Lower leg skin (tissue), 4 donors: Measurements from ENCODE around the gene CYP19A1. TPM values are rescaled to one million over a fixed set of nuclear protein-coding genes. Genes with fewer than 3 reads are reported as not detected.

Experiments
- DNase-seq, 2 donors: peaks; one replicate each; pipeline ENCODE4 v3.0.0-alpha.2; 2019; ENCODE audit warnings: low spot score in 2 of 2
- H3K4me3 ChIP-seq: fragments of 200-600 bp; sonication (generic); 2 replicates; pipeline ENCODE4 v1.5.1; 2017; ENCODE audit warnings: mild to moderate bottlenecking, low read depth; ENCODE audit not compliant: poor library complexity, severe bottlenecking
- POLR2A ChIP-seq, 2 donors: fragments of 450-650 bp; IDR thresholded peaks; one replicate each; pipeline ENCODE4 v1.6.1; 2016 to 2017; ENCODE audit warnings: antibody characterized with exemption in 2 of 2, mild to moderate bottlenecking in 1 of 2, moderate library complexity in 1 of 2
- WGBS, 2 donors: methylation state at CpG; one replicate each; pipeline ENCODE4 v1.1.5; 2018; 5-methylcytosine and 5-hydroxymethylcytosine counted together
- intact Hi-C: fragments of 100-400 bp; cut with DNase I; formaldehyde crosslinking; loops from one replicate; pipeline ENCODE4 v1.15.0; 2023; ENCODE audit warnings: low total_unique reads
- total RNA-seq, 4 donors: library from RNA; depleted of rRNA; stranded (reverse); fragments of >200 nt; gene quantifications; one replicate each; pipeline ENCODE4 v1.1.0, GENCODE V29; 2016
- TF ChIP-seq, protein P1 (sequence below), 3 donors: fragments of 450-650 bp; IDR thresholded peaks; one replicate each; pipeline ENCODE4 v1.5.1; 2016; ENCODE audit warnings: antibody characterized with exemption in 3 of 3, mild to moderate bottlenecking in 3 of 3, moderate library complexity in 2 of 3

CYP19A1 gene
- total RNA-seq, 4 donors from 2014 or later = 0.51 to 6.2 (median 2.6) TPM

DNA sequence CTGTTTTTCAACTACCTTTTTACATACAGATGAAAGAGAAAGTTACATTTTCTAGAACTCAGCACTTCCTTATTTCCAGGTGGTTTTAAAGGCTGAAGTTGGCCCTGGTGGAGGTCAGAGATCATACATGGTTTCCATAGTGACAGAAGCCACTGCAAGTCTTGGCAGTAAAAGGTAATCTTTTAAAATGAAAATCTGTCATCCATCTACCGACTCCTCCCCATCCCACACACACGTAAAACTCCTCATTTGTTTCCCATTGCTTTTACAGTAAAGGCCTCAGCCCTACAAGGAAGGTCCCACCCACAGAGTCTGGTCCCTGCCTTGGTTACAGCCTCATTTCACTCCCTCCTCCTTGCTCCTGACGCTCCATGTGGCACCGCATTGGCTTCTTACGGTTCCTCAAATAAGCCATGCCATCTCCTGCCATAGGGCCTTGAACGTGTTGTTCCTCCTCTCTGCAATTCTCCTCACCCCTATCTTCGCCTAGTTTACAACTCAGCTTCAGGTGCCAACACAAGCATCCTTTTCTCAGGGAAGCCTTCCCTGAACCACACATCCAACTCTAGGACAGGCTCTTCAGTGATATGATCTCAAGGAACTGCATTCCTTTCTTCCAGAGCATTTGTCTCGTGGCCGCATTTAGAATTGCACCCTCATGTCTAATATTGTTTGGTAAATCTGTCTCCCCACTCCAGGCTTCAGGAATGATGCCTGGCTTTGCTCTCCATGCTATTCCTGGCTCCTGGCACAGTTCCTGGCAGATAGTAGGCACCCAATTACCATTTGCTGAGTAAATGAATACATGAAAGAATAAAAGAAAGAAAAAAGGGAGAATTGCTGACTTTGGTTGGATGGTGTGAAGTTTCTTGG lies 2.6 kb downstream of the CYP19A1 start:
- no peak overlapping the region for H3K4me3 ChIP-seq
- TF ChIP-seq, protein P1, sequence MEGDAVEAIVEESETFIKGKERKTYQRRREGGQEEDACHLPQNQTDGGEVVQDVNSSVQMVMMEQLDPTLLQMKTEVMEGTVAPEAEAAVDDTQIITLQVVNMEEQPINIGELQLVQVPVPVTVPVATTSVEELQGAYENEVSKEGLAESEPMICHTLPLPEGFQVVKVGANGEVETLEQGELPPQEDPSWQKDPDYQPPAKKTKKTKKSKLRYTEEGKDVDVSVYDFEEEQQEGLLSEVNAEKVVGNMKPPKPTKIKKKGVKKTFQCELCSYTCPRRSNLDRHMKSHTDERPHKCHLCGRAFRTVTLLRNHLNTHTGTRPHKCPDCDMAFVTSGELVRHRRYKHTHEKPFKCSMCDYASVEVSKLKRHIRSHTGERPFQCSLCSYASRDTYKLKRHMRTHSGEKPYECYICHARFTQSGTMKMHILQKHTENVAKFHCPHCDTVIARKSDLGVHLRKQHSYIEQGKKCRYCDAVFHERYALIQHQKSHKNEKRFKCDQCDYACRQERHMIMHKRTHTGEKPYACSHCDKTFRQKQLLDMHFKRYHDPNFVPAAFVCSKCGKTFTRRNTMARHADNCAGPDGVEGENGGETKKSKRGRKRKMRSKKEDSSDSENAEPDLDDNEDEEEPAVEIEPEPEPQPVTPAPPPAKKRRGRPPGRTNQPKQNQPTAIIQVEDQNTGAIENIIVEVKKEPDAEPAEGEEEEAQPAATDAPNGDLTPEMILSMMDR (IDR thresholded peaks at IDR 0.05) = no peak
- no peak for TF ChIP-seq POLR2A (IDR thresholded peaks at IDR 0.05)
- WGBS, 2 donors = 76 to 78% methylated on average over 9 of the region's 9 CpGs
- intact Hi-C loops = no loop called here
- DNase-seq = no peak

DNA sequence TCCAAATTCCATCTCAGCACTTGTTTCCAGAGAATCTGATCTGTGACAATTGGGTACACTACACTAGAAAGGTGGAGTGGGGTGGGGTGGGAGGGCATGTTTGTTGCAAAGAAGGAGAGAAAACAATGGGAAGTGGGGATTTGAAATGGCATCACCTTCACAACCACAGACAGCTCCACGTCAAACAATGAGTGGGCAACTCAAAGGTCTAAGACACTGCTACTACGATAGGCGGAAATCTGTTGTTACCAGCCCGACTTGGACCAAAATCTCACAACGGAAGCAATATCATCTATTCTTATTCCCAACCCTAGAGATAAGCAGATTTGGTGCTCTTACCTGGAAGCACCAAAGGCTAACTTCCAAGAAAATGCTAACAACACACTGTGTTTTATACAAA lies 3.3 kb downstream of the CYP19A1 start:
- intact Hi-C loops = no loop called here
- no peak overlapping the region for H3K4me3 ChIP-seq
- DNase-seq = no peak
- 94 to 97% methylated on average over 5 of the region's 5 CpGs for WGBS, 2 donors
- TF ChIP-seq, protein P1 (IDR thresholded peaks at IDR 0.05) = no peak
- no peak for TF ChIP-seq POLR2A (IDR thresholded peaks at IDR 0.05)

DNA sequence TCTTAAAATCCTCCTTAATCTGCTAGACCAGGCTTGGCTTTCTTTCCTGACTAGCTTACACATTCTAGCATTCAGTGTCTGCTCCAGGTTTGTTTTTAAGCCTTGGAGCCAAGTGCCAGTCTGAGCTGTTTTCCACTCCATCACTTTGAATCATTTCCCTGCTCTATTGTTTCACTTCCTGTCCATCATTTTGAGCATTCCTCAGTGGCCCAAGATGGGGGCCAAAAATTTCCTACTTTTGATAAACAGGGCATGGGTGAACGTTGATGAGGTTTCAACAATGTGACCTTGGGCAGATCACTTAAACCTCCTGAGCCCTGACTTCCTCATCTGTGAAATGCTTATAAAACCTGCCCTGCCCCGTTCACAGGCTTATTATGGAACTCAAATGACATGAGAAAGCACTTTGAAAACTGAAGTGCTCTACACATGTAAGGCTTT lies 4.4 kb downstream of the CYP19A1 start:
- intact Hi-C loops = no loop called here
- 39 to 57% methylated on average over 2 of the region's 2 CpGs for WGBS, 2 donors
- DNase-seq = no peak
- H3K4me3 ChIP-seq = no peak overlapping the region
- TF ChIP-seq, protein P1 (IDR thresholded peaks at IDR 0.05) = no peak

DNA sequence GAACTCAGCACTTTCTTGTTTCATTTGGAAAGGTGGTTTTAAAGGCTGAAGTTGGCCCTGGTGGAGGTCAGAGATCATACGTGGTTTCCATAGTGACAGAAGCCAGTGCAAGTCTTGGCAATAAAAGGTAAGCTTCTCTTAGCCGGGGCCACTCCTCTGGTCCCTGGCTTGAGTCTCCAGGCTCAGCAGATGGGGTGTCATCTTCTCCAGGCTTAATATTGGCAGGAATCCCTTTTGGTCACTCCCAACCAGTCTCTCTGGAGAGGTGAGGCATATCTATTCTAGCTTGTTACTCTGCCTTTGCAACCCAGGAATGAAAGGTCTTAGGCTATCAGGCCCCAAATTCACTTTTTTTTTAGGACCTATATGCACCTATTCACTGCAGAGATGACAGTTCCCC lies 4.8 kb downstream of the CYP19A1 start:
- 61 to 72% methylated on average over 2 of the region's 2 CpGs for WGBS, 2 donors
- intact Hi-C loops = no loop called here
- H3K4me3 ChIP-seq = no peak overlapping the region
- DNase-seq = no peak
- TF ChIP-seq POLR2A (IDR thresholded peaks at IDR 0.05) = no peak
- TF ChIP-seq, protein P1 (IDR thresholded peaks at IDR 0.05) = no peak

DNA sequence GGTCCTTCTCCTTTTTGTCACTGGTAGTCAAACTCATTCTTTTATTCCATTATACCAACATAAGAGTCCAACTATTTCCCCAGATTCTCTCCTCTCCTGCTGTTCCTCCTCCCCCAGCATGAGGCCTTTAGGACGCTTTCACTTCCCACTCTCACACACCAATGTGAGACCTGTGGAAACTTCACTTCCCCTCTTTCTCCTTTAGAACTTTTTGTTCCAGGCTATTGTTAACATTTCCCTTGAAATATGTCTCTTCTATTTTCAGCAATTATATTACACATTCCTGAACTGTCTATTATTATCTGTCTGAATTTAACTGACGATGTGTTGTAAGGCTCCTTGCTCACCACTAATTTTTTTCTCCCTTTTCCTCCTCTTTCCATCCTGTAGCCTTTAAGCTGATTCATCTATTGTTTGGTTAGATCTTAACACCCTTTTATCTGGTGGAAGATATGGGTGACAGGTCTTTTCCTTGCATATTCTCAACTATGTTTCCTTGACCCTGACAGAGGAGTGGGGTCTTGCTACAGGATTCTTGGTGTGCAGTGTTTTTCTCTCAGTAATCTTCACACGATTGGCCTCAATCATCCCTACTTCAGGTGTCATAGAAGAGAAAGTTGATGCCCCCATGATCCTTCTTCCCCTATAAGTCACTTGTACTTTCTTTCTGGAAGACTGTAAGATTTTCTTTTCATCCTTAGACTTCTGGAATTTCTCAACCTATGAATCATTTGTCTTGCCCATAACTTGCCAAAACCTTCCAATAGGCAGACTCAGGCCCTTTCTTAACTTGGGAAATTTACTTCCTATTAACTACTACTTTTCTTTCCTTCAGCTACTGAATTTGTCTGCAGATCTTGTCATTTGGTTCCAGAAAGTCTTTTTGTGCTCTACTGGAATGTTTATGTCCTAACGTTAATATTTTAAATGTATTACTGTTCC lies 5.9 kb downstream of the CYP19A1 start:
- 71 to 74% methylated on average over 4 of the region's 4 CpGs for WGBS, 2 donors
- DNase-seq = no peak
- no peak overlapping the region for H3K4me3 ChIP-seq
- intact Hi-C loops = no loop called here
- TF ChIP-seq POLR2A (IDR thresholded peaks at IDR 0.05) = no peak
- TF ChIP-seq, protein P1 (IDR thresholded peaks at IDR 0.05) = no peak
